NCI-H345 treated with DMSO at 0.1 percent for 48 hours (cell line): Measurements from ENCODE around the gene NPAS2.

Source experiments
- DNase-seq: peaks from one replicate; lab custom pipeline; 2025; ENCODE audit not compliant: unreplicated experiment; lab: John Stamatoyannopoulos, UW

The NPAS2 gene

GRCh38 chr2:101040072-101040471 lies 220.1 kb downstream of the NPAS2 start:
- no peak for DNase-seq

DNA sequence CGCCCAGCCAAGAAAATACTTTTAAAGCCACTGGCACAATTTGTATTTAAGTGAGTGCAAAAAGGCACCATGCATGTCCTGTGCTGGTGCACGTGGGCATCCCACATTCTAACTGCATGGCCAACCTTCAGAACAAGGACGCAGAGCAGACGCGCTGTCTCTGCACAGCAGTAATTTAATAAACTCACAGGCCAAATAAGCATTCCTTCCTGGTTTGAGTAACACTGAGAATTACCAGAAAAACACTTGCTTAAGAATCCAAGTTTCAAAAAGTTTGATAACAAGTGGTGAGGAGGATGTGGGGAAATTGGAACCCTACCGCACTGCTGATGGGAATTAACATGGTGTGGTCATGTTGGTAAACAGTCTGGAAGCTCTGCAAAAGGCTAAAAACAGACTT lies 220.8 kb downstream of the NPAS2 start:
- DNase-seq, result no peak

DNA sequence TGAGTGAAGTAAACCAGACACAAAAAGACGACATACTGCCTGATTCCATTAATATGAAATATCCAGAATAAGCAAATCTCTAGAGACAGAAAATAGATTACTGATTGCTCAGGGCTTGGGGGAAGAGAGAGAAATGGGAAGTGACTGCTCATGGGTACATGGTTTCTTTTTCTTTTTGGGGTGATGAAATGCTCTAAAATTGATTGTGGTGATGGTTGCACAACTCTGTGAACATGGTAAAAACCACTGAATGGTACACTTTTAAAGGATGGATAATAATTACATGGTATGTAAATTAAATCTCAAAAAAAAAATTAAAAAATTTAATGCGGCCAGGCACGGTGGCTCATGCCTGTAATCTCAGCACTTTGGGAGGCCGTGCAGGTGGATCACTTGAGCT lies 221.5 kb downstream of the NPAS2 start:
- no peak for DNase-seq

- no peak for DNase-seq
These were observed 225.4 kb downstream of the NPAS2 start for GRCh38 chr2:101045330-101045729.
